Measurements from ENCODE around the gene TK1.
A peak's percentile ranks its signal among the peaks of the same experiment; 100 is the strongest.
"Not testable (repeated sequence)": the region's sequence is repeated elsewhere in the genome, so short reads cannot be mapped to it uniquely, and the experiment has no call there.

Gene TK1

GRCh38 chr17:78147315-78147998 lies 39.4 kb downstream of the TK1 start:
- DNase-seq: no peak

- DNase-seq: no peak
Observed at GRCh38 chr17:78146881-78147280, 40.0 kb downstream of the TK1 start.

GRCh38 chr17:78146471-78146869 lies 40.4 kb downstream of the TK1 start:
- no peak for DNase-seq

GRCh38 chr17:78144736-78145641 lies 41.9 kb downstream of the TK1 start:
- DNase-seq: no peak

- DNase-seq: peak; percentile 43
Observed at GRCh38 chr17:78144147-78144719, 42.6 kb downstream of the TK1 start.

GRCh38 chr17:78143214-78144146 lies 43.4 kb downstream of the TK1 start:
- DNase-seq: no peak

- DNase-seq: no peak
Observed at GRCh38 chr17:78142119-78142861, 44.6 kb downstream of the TK1 start.

- DNase-seq: no peak
Observed at GRCh38 chr17:78141437-78142118, 45.3 kb downstream of the TK1 start.

- DNase-seq: no peak
Observed at GRCh38 chr17:78140169-78141051, 46.4 kb downstream of the TK1 start.

- DNase-seq: not testable (repeated sequence)
Observed at GRCh38 chr17:78139861-78140168, 47.0 kb downstream of the TK1 start.

- no peak for DNase-seq
Observed at GRCh38 chr17:78138204-78139060, 48.4 kb downstream of the TK1 start.

GRCh38 chr17:78137392-78138203 lies 49.3 kb downstream of the TK1 start:
- no peak for DNase-seq

GRCh38 chr17:78135858-78136500 lies 50.9 kb downstream of the TK1 start:
- no peak for DNase-seq

GRCh38 chr17:78134899-78135385 lies 51.9 kb downstream of the TK1 start:
- no peak for DNase-seq

GRCh38 chr17:78133971-78134898 lies 52.6 kb downstream of the TK1 start:
- peak; percentile 77 for DNase-seq

GRCh38 chr17:78133179-78133951 lies 53.5 kb downstream of the TK1 start:
- DNase-seq: no peak
